Measurements from ENCODE around the gene ASPSCR1. TPM values are rescaled to one million over a fixed set of nuclear protein-coding genes. Genes with fewer than 3 reads are reported as not detected.

ASPSCR1 gene
- total RNA-seq, 1 experiment from 2014 or later = 60.4 TPM

DNA sequence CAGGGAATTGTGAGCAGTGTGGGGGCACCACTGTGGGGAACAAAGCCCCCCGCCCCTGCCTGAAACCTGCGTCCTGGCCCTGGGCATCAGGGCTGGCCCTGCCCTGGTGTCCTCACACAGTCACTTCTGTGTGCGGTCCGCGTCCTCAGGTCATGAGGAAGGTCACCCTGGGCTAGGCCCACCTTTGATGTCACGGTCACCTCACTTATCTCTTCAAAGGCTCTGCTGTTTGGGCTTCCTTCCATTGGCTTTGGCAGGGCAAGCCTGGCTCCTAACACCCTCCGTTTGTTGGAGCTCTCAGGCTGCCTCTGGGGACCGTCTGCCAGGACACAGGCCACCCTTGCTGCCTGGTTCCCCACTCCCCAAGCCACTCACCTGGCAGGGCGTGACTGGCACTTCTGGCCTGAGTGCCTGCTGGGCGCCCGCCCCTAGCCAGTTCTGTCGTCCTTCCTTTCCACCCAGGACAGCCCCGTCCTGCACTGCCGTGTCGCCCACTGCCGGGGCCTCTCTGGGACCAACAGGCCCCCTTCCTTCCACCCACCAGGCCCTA lies 36.4 kb downstream of the ASPSCR1 start:
- DNase-seq (ENCODE audit: low spot score) = no peak
- TF ChIP-seq, protein P1, sequence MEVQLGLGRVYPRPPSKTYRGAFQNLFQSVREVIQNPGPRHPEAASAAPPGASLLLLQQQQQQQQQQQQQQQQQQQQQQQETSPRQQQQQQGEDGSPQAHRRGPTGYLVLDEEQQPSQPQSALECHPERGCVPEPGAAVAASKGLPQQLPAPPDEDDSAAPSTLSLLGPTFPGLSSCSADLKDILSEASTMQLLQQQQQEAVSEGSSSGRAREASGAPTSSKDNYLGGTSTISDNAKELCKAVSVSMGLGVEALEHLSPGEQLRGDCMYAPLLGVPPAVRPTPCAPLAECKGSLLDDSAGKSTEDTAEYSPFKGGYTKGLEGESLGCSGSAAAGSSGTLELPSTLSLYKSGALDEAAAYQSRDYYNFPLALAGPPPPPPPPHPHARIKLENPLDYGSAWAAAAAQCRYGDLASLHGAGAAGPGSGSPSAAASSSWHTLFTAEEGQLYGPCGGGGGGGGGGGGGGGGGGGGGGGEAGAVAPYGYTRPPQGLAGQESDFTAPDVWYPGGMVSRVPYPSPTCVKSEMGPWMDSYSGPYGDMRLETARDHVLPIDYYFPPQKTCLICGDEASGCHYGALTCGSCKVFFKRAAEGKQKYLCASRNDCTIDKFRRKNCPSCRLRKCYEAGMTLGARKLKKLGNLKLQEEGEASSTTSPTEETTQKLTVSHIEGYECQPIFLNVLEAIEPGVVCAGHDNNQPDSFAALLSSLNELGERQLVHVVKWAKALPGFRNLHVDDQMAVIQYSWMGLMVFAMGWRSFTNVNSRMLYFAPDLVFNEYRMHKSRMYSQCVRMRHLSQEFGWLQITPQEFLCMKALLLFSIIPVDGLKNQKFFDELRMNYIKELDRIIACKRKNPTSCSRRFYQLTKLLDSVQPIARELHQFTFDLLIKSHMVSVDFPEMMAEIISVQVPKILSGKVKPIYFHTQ (CRISPR knock-in tag; IDR thresholded peaks at IDR 0.05) = no peak
- TF ChIP-seq ZNF138 (CRISPR knock-in tag; conservative IDR thresholded peaks at IDR 0.05) = no peak
- no peak for TF ChIP-seq ZNF219 (CRISPR knock-in tag; IDR thresholded peaks at IDR 0.05; ENCODE audit: borderline replicate concordance)
- TF ChIP-seq IRF2 (CRISPR knock-in tag; IDR thresholded peaks at IDR 0.05; ENCODE audit: borderline replicate concordance, low read depth) = no peak
- no peak overlapping the region for H3K4me3 Mint-ChIP-seq
- no peaks in the 10 kb centered on the region for H3K9me3 Mint-ChIP-seq
- ATAC-seq = no peak
- ChIA-PET CTCF (interaction anchor here (1.3 to 3.0 kb wide), 2 partner anchors 18 to 46 kb away, joined by 3 to 11 read pairs; no protein-coding TSS in a partner anchor), POLR2A (no interaction called here)
- no peaks in the 10 kb centered on the region; the same call in 1 of the 2 replicates for H3K36me3 Mint-ChIP-seq
- no peaks in the 10 kb centered on the region for H3K27me3 Mint-ChIP-seq (ENCODE audit: low read depth)
- H3K4me1 Mint-ChIP-seq = no peaks in the 10 kb centered on the region
- no peak overlapping the region for H3K27ac Mint-ChIP-seq

DNA sequence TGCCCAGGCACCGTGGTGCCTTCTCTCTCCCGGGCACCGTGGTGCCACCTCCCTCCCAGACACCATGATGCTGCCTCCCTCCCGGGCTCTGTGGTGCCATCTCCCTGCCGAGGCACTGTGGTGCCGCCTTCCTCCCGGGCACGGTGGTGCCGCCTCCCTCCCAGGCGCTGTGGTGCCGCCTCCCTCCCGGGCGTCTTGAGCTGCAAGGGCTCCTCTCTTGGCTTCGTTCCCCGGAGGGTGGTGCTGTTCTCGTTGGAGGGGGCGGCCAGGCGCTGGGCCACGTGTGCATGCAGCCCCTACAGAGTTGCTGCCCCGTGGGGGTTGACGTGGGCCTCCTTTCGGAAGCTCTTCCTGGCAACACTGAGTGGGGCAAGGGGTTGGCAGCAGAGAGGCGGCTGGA lies 37.0 kb downstream of the ASPSCR1 start:
- ATAC-seq = no peak
- ChIA-PET POLR2A (no interaction called here), CTCF (interaction anchor here (1.3 to 3.0 kb wide), 3 partner anchors 18 to 55 kb away, joined by 3 to 11 read pairs (median 7); no protein-coding TSS in a partner anchor)
- H3K27ac Mint-ChIP-seq = no peak overlapping the region
- DNase-seq (ENCODE audit: low spot score) = no peak
- H3K27me3 Mint-ChIP-seq (ENCODE audit: low read depth) = no peaks in the 10 kb centered on the region
- TF ChIP-seq NR2C2 (CRISPR knock-in tag; IDR thresholded peaks at IDR 0.05) (no peak), NFYB (CRISPR knock-in tag; conservative IDR thresholded peaks at IDR 0.05; ENCODE audit: low read depth) (no peak), ZNF121 (CRISPR knock-in tag; IDR thresholded peaks at IDR 0.05) (no peak), KAT7 (CRISPR knock-in tag; IDR thresholded peaks at IDR 0.05; ENCODE audit: borderline replicate concordance) (no peak)
- TF ChIP-seq, protein P2, sequence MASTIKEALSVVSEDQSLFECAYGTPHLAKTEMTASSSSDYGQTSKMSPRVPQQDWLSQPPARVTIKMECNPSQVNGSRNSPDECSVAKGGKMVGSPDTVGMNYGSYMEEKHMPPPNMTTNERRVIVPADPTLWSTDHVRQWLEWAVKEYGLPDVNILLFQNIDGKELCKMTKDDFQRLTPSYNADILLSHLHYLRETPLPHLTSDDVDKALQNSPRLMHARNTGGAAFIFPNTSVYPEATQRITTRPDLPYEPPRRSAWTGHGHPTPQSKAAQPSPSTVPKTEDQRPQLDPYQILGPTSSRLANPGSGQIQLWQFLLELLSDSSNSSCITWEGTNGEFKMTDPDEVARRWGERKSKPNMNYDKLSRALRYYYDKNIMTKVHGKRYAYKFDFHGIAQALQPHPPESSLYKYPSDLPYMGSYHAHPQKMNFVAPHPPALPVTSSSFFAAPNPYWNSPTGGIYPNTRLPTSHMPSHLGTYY (CRISPR knock-in tag; IDR thresholded peaks at IDR 0.05) = no peak
- no peaks in the 10 kb centered on the region; the same call in 1 of the 2 replicates for H3K36me3 Mint-ChIP-seq
- H3K4me1 Mint-ChIP-seq = no peaks in the 10 kb centered on the region
- no peaks in the 10 kb centered on the region for H3K9me3 Mint-ChIP-seq
- no peak overlapping the region for H3K4me3 Mint-ChIP-seq

DNA sequence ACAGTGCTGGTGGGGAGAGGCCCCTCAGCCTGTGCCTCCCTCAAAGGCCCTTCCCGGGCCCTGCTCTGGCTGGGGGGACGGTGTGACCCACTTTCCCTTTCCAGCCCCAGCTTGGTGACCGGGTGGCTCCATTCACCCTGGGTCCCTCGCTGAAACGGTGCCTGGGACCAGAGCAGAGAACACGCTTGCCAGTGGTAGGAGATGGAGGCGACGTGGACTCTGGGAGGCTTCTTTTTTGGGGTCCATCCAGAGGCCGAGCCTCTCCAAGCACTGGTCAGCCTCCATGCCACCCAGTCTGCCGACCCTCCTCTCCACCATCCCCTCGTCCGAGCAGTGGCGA lies 37.5 kb downstream of the ASPSCR1 start:
- POLR2A ChIA-PET = no interaction called here
- Mint-ChIP-seq H3K27me3 (ENCODE audit: low read depth) (no peaks in the 10 kb centered on the region), H3K4me1 (no peaks in the 10 kb centered on the region), H3K4me3 (no peak overlapping the region), H3K27ac (no peak overlapping the region), H3K36me3 (no peaks in the 10 kb centered on the region; the same call in 1 of the 2 replicates), H3K9me3 (no peaks in the 10 kb centered on the region)
- no peak for ATAC-seq
- DNase-seq (ENCODE audit: low spot score) = no peak
- CTCF ChIA-PET = interaction anchor here (2.1 kb wide), 1 partner anchor 55 kb away, joined by 7 read pairs; no protein-coding TSS in a partner anchor
- TF ChIP-seq TCF7 (CRISPR knock-in tag; IDR thresholded peaks at IDR 0.05; ENCODE audit: low read depth) = no peak
- TF ChIP-seq ZNF317 (CRISPR knock-in tag; IDR thresholded peaks at IDR 0.05; ENCODE audit: borderline replicate concordance, low read depth) = no peak
- no peak for TF ChIP-seq ZNF416 (CRISPR knock-in tag; IDR thresholded peaks at IDR 0.05)
- no peak for TF ChIP-seq ZNF423 (CRISPR knock-in tag; IDR thresholded peaks at IDR 0.05)
- TF ChIP-seq, protein P3, sequence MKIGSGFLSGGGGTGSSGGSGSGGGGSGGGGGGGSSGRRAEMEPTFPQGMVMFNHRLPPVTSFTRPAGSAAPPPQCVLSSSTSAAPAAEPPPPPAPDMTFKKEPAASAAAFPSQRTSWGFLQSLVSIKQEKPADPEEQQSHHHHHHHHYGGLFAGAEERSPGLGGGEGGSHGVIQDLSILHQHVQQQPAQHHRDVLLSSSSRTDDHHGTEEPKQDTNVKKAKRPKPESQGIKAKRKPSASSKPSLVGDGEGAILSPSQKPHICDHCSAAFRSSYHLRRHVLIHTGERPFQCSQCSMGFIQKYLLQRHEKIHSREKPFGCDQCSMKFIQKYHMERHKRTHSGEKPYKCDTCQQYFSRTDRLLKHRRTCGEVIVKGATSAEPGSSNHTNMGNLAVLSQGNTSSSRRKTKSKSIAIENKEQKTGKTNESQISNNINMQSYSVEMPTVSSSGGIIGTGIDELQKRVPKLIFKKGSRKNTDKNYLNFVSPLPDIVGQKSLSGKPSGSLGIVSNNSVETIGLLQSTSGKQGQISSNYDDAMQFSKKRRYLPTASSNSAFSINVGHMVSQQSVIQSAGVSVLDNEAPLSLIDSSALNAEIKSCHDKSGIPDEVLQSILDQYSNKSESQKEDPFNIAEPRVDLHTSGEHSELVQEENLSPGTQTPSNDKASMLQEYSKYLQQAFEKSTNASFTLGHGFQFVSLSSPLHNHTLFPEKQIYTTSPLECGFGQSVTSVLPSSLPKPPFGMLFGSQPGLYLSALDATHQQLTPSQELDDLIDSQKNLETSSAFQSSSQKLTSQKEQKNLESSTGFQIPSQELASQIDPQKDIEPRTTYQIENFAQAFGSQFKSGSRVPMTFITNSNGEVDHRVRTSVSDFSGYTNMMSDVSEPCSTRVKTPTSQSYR (CRISPR knock-in tag; IDR thresholded peaks at IDR 0.05) = no peak
- TF ChIP-seq, protein P4, sequence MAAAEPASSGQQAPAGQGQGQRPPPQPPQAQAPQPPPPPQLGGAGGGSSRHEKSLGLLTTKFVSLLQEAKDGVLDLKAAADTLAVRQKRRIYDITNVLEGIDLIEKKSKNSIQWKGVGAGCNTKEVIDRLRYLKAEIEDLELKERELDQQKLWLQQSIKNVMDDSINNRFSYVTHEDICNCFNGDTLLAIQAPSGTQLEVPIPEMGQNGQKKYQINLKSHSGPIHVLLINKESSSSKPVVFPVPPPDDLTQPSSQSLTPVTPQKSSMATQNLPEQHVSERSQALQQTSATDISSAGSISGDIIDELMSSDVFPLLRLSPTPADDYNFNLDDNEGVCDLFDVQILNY (CRISPR knock-in tag; IDR thresholded peaks at IDR 0.05) = no peak
- TF ChIP-seq, protein P2 (CRISPR knock-in tag; IDR thresholded peaks at IDR 0.05) = no peak
- TF ChIP-seq, protein P5, sequence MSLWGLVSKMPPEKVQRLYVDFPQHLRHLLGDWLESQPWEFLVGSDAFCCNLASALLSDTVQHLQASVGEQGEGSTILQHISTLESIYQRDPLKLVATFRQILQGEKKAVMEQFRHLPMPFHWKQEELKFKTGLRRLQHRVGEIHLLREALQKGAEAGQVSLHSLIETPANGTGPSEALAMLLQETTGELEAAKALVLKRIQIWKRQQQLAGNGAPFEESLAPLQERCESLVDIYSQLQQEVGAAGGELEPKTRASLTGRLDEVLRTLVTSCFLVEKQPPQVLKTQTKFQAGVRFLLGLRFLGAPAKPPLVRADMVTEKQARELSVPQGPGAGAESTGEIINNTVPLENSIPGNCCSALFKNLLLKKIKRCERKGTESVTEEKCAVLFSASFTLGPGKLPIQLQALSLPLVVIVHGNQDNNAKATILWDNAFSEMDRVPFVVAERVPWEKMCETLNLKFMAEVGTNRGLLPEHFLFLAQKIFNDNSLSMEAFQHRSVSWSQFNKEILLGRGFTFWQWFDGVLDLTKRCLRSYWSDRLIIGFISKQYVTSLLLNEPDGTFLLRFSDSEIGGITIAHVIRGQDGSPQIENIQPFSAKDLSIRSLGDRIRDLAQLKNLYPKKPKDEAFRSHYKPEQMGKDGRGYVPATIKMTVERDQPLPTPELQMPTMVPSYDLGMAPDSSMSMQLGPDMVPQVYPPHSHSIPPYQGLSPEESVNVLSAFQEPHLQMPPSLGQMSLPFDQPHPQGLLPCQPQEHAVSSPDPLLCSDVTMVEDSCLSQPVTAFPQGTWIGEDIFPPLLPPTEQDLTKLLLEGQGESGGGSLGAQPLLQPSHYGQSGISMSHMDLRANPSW (CRISPR knock-in tag; conservative IDR thresholded peaks at IDR 0.05; ENCODE audit: low read depth) = no peak
- no peak for TF ChIP-seq IRF2 (CRISPR knock-in tag; IDR thresholded peaks at IDR 0.05; ENCODE audit: borderline replicate concordance, low read depth)
- TF ChIP-seq ZNF219 (CRISPR knock-in tag; IDR thresholded peaks at IDR 0.05; ENCODE audit: borderline replicate concordance) = no peak
- no peak for TF ChIP-seq NR1H2 (CRISPR knock-in tag; IDR thresholded peaks at IDR 0.05)
- TF ChIP-seq FOXK1 (CRISPR knock-in tag; IDR thresholded peaks at IDR 0.05) = no peak
